HEK293 (cell line): ENCODE measurements around the gene CHST15.

Experiments used
- SETDB1 ChIP-seq: IDR thresholded peaks from one replicate; pipeline ENCODE4 v1.6.1; 2017; ENCODE audit warnings: mild to moderate bottlenecking, low read length, moderate library complexity, mixed read lengths; ENCODE audit not compliant: insufficient read length
- ZNF24 ChIP-seq: fragments of 450-650 bp; formaldehyde crosslinking; IDR thresholded peaks from 2 replicates; pipeline ENCODE4 v1.5.1; 2016; ENCODE audit warnings: missing biosample characterization, missing genetic modification characterization
- ZNF274 ChIP-seq, 2 experiments: fragments of 200-500 bp in 1 of 2; fragments of 450-650 bp in 1 of 2; sonication (Bioruptor generic) in 1 of 2; formaldehyde crosslinking in 1 of 2; IDR thresholded peaks; 2 replicates each; pipeline versions ENCODE4 v1.5.1 to v1.6.1; 2014 to 2016; ENCODE audit warnings: borderline replicate concordance in 1 of 2, inconsistent platforms in 1 of 2, low read length in 1 of 2, missing biosample characterization in 1 of 2, missing genetic modification characterization in 1 of 2
- ZNF626 ChIP-seq: fragments of 450-650 bp; sonication (Bioruptor Pico); formaldehyde crosslinking; IDR thresholded peaks from 2 replicates; pipeline ENCODE4 v1.5.1; 2018; ENCODE audit warnings: missing biosample characterization, missing genetic modification characterization, inconsistent platforms
- TF ChIP-seq, protein P1 (sequence below): fragments of 450-650 bp; formaldehyde crosslinking; IDR thresholded peaks from 2 replicates; pipeline ENCODE4 v1.5.1; 2016; ENCODE audit warnings: missing biosample characterization, missing genetic modification characterization
- TF ChIP-seq, protein P2 (sequence below): fragments of 450-650 bp; formaldehyde crosslinking; IDR thresholded peaks from 2 replicates; pipeline ENCODE4 v1.5.1; 2016; ENCODE audit warnings: missing biosample characterization, missing genetic modification characterization
- TF ChIP-seq, protein P3 (sequence below): fragments of 450-650 bp; formaldehyde crosslinking; IDR thresholded peaks from 2 replicates; pipeline ENCODE4 v1.5.1; 2016; ENCODE audit warnings: missing biosample characterization, missing genetic modification characterization

DNA sequence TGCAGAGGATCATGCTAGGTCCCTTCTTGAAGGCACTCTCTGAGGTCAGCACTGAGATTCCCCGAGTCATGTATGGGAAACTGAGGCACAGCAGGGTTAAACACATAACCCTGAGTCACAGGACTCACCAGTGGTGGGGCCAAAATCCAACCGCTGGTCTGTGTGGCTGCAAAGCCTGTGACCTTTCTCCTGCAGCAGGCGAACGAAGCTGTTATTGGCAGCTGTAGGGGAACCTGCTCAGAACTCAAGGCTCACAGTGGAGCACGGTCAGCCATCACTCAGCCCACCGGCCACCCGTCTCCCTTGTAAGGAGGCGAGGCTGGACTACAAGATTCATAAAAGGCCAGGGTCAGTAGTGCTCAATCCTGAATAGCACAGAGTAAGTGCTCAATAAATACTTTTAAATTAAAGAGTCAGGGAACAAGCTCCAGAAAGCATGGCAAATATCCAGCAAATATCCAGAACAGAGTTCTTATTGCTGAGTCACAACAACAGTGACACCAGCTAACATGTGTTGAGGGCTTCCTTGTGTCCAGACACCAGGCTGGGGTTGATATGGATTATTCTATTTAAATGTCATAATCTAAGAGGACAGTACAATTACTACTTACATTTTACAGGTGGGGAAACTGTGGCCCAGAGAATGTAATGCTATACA is 34.9 kb downstream of the CHST15 start:
- TF ChIP-seq, protein P1, sequence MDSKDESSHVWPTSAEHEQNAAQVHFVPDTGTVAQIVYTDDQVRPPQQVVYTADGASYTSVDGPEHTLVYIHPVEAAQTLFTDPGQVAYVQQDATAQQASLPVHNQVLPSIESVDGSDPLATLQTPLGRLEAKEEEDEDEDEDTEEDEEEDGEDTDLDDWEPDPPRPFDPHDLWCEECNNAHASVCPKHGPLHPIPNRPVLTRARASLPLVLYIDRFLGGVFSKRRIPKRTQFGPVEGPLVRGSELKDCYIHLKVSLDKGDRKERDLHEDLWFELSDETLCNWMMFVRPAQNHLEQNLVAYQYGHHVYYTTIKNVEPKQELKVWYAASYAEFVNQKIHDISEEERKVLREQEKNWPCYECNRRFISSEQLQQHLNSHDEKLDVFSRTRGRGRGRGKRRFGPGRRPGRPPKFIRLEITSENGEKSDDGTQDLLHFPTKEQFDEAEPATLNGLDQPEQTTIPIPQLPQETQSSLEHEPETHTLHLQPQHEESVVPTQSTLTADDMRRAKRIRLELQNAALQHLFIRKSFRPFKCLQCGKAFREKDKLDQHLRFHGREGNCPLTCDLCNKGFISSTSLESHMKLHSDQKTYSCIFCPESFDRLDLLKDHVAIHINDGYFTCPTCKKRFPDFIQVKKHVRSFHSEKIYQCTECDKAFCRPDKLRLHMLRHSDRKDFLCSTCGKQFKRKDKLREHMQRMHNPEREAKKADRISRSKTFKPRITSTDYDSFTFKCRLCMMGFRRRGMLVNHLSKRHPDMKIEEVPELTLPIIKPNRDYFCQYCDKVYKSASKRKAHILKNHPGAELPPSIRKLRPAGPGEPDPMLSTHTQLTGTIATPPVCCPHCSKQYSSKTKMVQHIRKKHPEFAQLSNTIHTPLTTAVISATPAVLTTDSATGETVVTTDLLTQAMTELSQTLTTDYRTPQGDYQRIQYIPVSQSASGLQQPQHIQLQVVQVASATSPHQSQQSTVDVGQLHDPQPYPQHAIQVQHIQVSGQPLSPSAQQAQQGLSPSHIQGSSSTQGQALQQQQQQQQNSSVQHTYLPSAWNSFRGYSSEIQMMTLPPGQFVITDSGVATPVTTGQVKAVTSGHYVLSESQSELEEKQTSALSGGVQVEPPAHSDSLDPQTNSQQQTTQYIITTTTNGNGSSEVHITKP, result no peak
- TF ChIP-seq, protein P2, sequence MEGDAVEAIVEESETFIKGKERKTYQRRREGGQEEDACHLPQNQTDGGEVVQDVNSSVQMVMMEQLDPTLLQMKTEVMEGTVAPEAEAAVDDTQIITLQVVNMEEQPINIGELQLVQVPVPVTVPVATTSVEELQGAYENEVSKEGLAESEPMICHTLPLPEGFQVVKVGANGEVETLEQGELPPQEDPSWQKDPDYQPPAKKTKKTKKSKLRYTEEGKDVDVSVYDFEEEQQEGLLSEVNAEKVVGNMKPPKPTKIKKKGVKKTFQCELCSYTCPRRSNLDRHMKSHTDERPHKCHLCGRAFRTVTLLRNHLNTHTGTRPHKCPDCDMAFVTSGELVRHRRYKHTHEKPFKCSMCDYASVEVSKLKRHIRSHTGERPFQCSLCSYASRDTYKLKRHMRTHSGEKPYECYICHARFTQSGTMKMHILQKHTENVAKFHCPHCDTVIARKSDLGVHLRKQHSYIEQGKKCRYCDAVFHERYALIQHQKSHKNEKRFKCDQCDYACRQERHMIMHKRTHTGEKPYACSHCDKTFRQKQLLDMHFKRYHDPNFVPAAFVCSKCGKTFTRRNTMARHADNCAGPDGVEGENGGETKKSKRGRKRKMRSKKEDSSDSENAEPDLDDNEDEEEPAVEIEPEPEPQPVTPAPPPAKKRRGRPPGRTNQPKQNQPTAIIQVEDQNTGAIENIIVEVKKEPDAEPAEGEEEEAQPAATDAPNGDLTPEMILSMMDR, result no peak
- TF ChIP-seq ZNF24 (tag by site-specific recombination) (no peak), ZNF626 (tag by site-specific recombination) (no peak), SETDB1 (no peak), ZNF274 (IDR thresholded peaks at IDR 0.05; ENCODE audit: low read length) (no peak), ZNF274 (tag by site-specific recombination; IDR thresholded peaks at IDR 0.05; ENCODE audit: borderline replicate concordance) (no peak)
- TF ChIP-seq, protein P3, sequence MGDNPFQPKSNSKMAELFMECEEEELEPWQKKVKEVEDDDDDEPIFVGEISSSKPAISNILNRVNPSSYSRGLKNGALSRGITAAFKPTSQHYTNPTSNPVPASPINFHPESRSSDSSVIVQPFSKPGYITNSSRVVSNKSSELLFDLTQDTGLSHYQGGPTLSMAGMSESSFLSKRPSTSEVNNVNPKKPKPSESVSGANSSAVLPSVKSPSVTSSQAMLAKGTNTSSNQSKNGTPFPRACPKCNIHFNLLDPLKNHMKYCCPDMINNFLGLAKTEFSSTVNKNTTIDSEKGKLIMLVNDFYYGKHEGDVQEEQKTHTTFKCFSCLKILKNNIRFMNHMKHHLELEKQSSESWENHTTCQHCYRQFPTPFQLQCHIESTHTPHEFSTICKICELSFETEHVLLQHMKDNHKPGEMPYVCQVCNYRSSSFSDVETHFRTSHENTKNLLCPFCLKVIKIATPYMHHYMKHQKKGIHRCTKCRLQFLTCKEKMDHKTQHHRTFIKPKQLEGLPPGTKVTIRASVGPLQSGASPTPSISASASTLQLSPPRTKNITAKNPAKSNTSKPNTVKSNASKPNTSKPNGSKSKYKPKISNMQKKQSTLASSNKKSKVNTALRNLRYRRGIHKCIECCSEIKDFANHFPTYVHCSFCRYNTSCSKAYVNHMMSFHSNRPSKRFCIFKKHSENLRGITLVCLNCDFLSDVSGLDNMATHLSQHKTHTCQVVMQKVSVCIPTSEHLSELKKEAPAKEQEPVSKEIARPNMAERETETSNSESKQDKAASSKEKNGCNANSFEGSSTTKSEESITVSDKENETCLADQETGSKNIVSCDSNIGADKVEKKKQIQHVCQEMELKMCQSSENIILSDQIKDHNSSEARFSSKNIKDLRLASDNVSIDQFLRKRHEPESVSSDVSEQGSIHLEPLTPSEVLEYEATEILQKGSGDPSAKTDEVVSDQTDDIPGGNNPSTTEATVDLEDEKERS, result no peak
